Measurements from ENCODE around the gene LRRC49. TPM values are rescaled to one million over a fixed set of nuclear protein-coding genes. Genes with fewer than 3 reads are reported as not detected.

Gene LRRC49
- total RNA-seq, 1 experiment from 2014 or later, result not detected

DNA sequence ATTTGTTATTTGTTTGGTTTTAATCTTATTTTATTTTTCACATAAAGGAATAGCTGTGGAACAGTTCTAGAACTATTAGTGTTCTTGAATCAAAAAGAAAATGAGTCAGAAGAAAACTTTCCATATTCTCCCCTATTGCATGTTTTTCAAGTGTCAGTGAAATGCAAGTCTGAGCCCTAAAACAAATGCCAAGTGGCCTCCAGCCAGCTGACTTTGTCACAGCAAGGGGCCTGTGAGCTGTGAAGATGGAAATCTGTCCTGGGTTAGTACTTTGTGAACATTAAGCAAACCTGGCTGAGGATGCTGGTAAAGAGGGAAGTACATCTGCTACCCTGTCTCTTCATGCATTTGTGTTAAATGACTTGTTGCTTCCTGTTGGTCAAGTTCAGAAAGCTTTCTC, 14.2 kb downstream of the LRRC49 start:
- Histone ChIP-seq H3K4me3 (ENCODE audit: low read length) (no peak overlapping the region), H3K27ac (ENCODE audit: low read length) (no peak overlapping the region), H3K9me3 (ENCODE audit: low read length) (peaks cover 7% of the 10 kb centered on the region), H3K4me1 (ENCODE audit: low read length) (no peaks in the 10 kb centered on the region), H3K9ac (ENCODE audit: low read length) (no peak overlapping the region), H3K4me2 (ENCODE audit: low read depth, low read length, poor library complexity, severe bottlenecking) (no peak overlapping the region), H3K27me3 (ENCODE audit: low read length) (peaks cover 5% of the 10 kb centered on the region), H3K36me3 (ENCODE audit: insufficient read depth, low read length) (no peaks in the 10 kb centered on the region), H2AFZ (ENCODE audit: low read length) (no peak overlapping the region), H3K79me2 (ENCODE audit: low read length) (no peaks in the 10 kb centered on the region), H4K20me1 (ENCODE audit: insufficient read depth, low read depth, low read length) (no peaks in the 10 kb centered on the region), H3K9me2 (replicated peaks; ENCODE audit: insufficient read depth, low read length) (no peaks in the 10 kb centered on the region)
- no peak for DNase-seq

DNA sequence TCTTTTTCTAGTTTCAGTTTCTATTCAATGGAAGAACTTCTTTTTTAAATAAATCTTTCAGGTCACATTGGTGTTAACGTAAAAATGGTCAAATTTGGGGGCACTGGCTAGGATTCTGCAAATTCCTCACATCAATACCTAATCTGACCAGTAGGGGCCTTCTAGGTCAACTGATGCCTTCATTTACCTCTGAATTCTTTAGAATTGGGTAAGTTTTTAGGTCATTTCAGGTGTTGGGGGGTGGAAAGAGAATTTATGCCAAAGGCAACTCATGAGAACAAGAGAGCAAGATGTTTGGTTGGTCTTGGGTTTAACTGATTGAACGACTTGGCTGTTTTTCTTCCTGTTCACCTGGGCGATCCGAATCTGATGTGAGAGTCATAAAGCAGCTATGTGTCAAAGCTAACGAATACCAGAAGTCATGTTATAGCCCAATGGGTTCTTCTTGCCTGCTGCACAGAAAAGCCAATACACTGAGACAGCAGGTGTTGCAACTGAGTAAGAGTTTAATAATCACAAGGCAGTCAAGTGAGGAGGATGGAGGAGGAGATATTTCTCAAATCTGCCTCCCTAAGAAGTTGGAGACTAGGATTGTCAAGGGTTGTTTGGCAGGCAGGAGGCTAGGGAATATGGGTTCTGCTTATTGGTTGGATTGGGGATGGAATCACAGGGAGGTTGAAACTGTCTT, 15.3 kb downstream of the LRRC49 start:
- H3K27me3 ChIP-seq (ENCODE audit: low read length), result peaks cover 5% of the 10 kb centered on the region
- H3K4me3 ChIP-seq (ENCODE audit: low read length), result no peak overlapping the region
- no peaks in the 10 kb centered on the region for H3K9me2 ChIP-seq (replicated peaks; ENCODE audit: insufficient read depth, low read length)
- no peak overlapping the region for H2AFZ ChIP-seq (ENCODE audit: low read length)
- no peaks in the 10 kb centered on the region for H3K4me1 ChIP-seq (ENCODE audit: low read length)
- H4K20me1 ChIP-seq (ENCODE audit: insufficient read depth, low read depth, low read length), result no peaks in the 10 kb centered on the region
- H3K79me2 ChIP-seq (ENCODE audit: low read length), result no peaks in the 10 kb centered on the region
- peaks cover 7% of the 10 kb centered on the region for H3K9me3 ChIP-seq (ENCODE audit: low read length)
- no peaks in the 10 kb centered on the region for H3K36me3 ChIP-seq (ENCODE audit: insufficient read depth, low read length)
- no peak overlapping the region for H3K4me2 ChIP-seq (ENCODE audit: low read depth, low read length, poor library complexity, severe bottlenecking)
- no peak overlapping the region for H3K9ac ChIP-seq (ENCODE audit: low read length)
- DNase-seq, result no peak
- no peak overlapping the region for H3K27ac ChIP-seq (ENCODE audit: low read length)

DNA sequence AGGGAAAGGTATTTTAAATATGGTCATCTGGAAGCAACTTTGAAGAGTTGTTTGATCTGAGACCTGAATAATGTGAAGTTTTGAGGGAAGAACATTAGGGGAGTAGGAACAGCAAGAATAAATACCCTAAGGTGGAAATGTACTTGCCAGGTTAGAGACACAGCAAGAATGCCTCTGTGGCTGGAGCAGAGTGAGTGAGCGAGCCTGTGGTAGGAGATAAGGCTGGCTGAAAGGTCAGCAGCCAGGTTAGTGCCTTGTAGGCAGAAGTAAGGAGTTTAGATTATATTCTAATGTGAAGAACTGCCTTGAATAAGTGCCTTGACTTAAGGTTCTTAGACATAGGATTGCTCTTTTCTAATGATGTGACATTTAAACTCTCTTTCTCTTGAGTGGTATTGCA, 18.3 kb downstream of the LRRC49 start:
- H4K20me1 ChIP-seq (ENCODE audit: insufficient read depth, low read depth, low read length), result no peaks in the 10 kb centered on the region
- no peak overlapping the region for H3K4me3 ChIP-seq (ENCODE audit: low read length)
- no peak for DNase-seq
- no peaks in the 10 kb centered on the region for H3K4me1 ChIP-seq (ENCODE audit: low read length)
- no peak overlapping the region for H3K9ac ChIP-seq (ENCODE audit: low read length)
- no peaks in the 10 kb centered on the region for H3K36me3 ChIP-seq (ENCODE audit: insufficient read depth, low read length)
- no peaks in the 10 kb centered on the region for H3K9me2 ChIP-seq (replicated peaks; ENCODE audit: insufficient read depth, low read length)
- no peak overlapping the region for H3K27ac ChIP-seq (ENCODE audit: low read length)
- no peak overlapping the region for H3K4me2 ChIP-seq (ENCODE audit: low read depth, low read length, poor library complexity, severe bottlenecking)
- peaks cover 7% of the 10 kb centered on the region for H3K9me3 ChIP-seq (ENCODE audit: low read length)
- H2AFZ ChIP-seq (ENCODE audit: low read length), result no peak overlapping the region
- H3K79me2 ChIP-seq (ENCODE audit: low read length), result no peaks in the 10 kb centered on the region
- H3K27me3 ChIP-seq (ENCODE audit: low read length), result peaks cover 5% of the 10 kb centered on the region

DNA sequence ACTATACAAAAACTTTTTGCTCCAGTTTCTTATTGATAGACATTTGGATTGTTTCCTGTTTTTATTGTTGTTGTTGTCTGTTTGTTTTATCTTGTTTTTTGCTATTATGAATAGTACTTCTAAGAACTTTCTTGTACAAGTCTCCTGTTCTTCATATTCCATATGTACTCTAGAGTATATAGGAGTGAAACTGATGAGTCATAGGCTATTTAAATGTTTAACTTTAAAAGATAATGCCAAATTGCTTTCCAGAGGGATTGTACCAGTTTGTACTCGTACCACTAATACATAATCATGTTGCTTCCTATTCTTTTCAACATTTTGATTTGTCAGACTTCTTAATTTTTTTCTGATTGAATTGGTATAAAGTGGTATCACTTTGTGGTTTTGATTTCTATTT, 19.6 kb downstream of the LRRC49 start:
- peaks cover 5% of the 10 kb centered on the region for H3K27me3 ChIP-seq (ENCODE audit: low read length)
- H4K20me1 ChIP-seq (ENCODE audit: insufficient read depth, low read depth, low read length), result no peaks in the 10 kb centered on the region
- H3K9me2 ChIP-seq (replicated peaks; ENCODE audit: insufficient read depth, low read length), result no peaks in the 10 kb centered on the region
- H3K4me2 ChIP-seq (ENCODE audit: low read depth, low read length, poor library complexity, severe bottlenecking), result no peak overlapping the region
- H3K4me1 ChIP-seq (ENCODE audit: low read length), result no peaks in the 10 kb centered on the region
- no peak overlapping the region for H3K4me3 ChIP-seq (ENCODE audit: low read length)
- DNase-seq, result no peak
- no peaks in the 10 kb centered on the region for H3K79me2 ChIP-seq (ENCODE audit: low read length)
- peaks cover 7% of the 10 kb centered on the region for H3K9me3 ChIP-seq (ENCODE audit: low read length)
- H3K36me3 ChIP-seq (ENCODE audit: insufficient read depth, low read length), result no peaks in the 10 kb centered on the region
- H3K27ac ChIP-seq (ENCODE audit: low read length), result no peak overlapping the region
- no peak overlapping the region for H3K9ac ChIP-seq (ENCODE audit: low read length)
- no peak overlapping the region for H2AFZ ChIP-seq (ENCODE audit: low read length)

DNA sequence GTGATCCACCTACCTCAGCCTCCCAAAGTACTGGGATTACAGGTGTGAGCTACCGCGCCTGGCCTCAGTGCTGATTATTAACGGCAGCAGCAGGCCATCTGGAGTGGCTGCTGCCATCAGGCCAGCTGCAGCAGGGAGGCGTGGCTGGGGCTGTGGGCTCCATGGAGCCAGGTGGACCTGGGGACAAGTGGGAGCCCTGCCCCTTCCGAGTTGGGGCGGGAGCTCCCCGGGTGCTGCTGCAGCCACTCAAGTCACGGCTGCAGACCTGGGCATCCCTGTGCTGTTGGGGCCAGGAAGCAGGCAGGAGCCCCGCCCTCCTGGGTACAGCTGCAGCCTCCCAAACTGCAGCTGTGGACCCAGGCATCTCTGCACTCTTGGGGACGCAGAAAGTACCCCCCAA, 23.9 kb downstream of the LRRC49 start:
- Histone ChIP-seq H4K20me1 (ENCODE audit: insufficient read depth, low read depth, low read length) (no peaks in the 10 kb centered on the region), H3K79me2 (ENCODE audit: low read length) (no peaks in the 10 kb centered on the region), H3K9me2 (replicated peaks; ENCODE audit: insufficient read depth, low read length) (no peaks in the 10 kb centered on the region), H3K4me3 (ENCODE audit: low read length) (no peak overlapping the region), H3K36me3 (ENCODE audit: insufficient read depth, low read length) (no peaks in the 10 kb centered on the region), H3K9ac (ENCODE audit: low read length) (no peak overlapping the region), H3K4me1 (ENCODE audit: low read length) (no peaks in the 10 kb centered on the region), H3K4me2 (ENCODE audit: low read depth, low read length, poor library complexity, severe bottlenecking) (no peak overlapping the region), H3K27me3 (ENCODE audit: low read length) (no peaks in the 10 kb centered on the region), H3K27ac (ENCODE audit: low read length) (no peak overlapping the region), H3K9me3 (ENCODE audit: low read length) (no peaks in the 10 kb centered on the region), H2AFZ (ENCODE audit: low read length) (no peak overlapping the region)
- DNase-seq, result no peak

DNA sequence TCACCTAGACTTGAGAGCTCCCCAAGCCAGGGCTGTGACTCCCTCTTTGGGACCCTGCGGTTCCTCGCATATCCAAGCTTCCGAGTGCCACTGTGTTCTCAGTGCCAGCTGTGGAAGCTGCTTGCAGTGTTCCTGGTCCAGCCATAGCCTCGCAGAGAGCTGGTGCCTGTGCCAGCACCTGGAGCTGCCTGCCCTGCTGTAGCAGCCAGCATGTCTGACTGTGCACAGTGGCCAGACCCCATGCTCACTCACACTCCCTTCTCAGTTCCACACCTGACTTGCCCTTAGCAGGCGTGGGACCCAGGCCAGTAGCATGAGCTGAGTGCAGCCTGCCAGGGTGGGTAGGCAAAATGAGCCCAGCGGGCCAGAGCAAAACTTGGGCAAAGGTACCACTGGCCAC, 25.3 kb downstream of the LRRC49 start:
- H3K9me3 ChIP-seq (ENCODE audit: low read length), result no peaks in the 10 kb centered on the region
- H3K36me3 ChIP-seq (ENCODE audit: insufficient read depth, low read length), result no peaks in the 10 kb centered on the region
- no peak overlapping the region for H3K4me2 ChIP-seq (ENCODE audit: low read depth, low read length, poor library complexity, severe bottlenecking)
- no peak overlapping the region for H2AFZ ChIP-seq (ENCODE audit: low read length)
- no peak overlapping the region for H3K9ac ChIP-seq (ENCODE audit: low read length)
- no peaks in the 10 kb centered on the region for H3K4me1 ChIP-seq (ENCODE audit: low read length)
- H3K27ac ChIP-seq (ENCODE audit: low read length), result no peak overlapping the region
- no peak for DNase-seq
- H3K4me3 ChIP-seq (ENCODE audit: low read length), result no peak overlapping the region
- no peaks in the 10 kb centered on the region for H3K27me3 ChIP-seq (ENCODE audit: low read length)
- H3K9me2 ChIP-seq (replicated peaks; ENCODE audit: insufficient read depth, low read length), result no peaks in the 10 kb centered on the region
- H3K79me2 ChIP-seq (ENCODE audit: low read length), result no peaks in the 10 kb centered on the region
- H4K20me1 ChIP-seq (ENCODE audit: insufficient read depth, low read depth, low read length), result no peaks in the 10 kb centered on the region

DNA sequence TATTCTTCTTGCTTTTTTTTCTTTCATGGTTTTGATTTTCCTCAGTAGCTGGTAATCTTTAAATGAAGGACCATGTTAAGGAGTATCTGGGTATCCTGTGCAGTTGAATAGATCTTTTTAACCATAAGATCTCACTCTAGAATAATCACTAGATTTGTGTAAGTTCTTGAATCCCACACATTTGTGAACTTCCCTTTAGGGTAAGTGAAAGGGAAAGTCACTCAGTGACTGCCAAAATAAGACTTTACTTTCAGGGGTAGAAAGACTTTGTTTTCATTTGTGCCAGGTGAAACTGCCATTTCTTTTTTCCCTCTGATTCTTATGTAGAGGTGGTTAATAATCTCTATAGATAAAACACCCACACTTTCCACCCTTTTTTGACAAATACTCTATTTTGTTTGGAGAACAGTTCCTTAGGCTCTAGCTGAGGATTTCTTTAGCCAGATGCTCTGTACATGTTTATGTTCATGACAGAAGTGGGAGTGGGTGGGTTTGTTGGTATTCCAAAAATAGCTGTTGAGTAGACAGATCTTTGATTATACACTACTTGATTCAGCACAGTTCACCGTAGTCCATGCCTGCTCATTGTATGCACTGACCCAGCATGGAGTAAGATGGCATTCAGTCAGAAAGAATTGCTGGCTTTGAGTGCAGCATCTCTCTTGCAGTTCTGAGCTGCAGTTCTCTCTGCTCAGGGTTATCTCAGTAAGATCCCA, 28.5 kb downstream of the LRRC49 start:
- H3K27ac ChIP-seq (ENCODE audit: low read length), result no peak overlapping the region
- H3K27me3 ChIP-seq (ENCODE audit: low read length), result no peaks in the 10 kb centered on the region
- no peak overlapping the region for H2AFZ ChIP-seq (ENCODE audit: low read length)
- no peaks in the 10 kb centered on the region for H3K4me1 ChIP-seq (ENCODE audit: low read length)
- no peaks in the 10 kb centered on the region for H3K9me3 ChIP-seq (ENCODE audit: low read length)
- H3K9ac ChIP-seq (ENCODE audit: low read length), result no peak overlapping the region
- no peaks in the 10 kb centered on the region for H3K79me2 ChIP-seq (ENCODE audit: low read length)
- no peaks in the 10 kb centered on the region for H4K20me1 ChIP-seq (ENCODE audit: insufficient read depth, low read depth, low read length)
- no peaks in the 10 kb centered on the region for H3K9me2 ChIP-seq (replicated peaks; ENCODE audit: insufficient read depth, low read length)
- H3K4me3 ChIP-seq (ENCODE audit: low read length), result no peak overlapping the region
- no peak for DNase-seq
- no peaks in the 10 kb centered on the region for H3K36me3 ChIP-seq (ENCODE audit: insufficient read depth, low read length)
- no peak overlapping the region for H3K4me2 ChIP-seq (ENCODE audit: low read depth, low read length, poor library complexity, severe bottlenecking)

DNA sequence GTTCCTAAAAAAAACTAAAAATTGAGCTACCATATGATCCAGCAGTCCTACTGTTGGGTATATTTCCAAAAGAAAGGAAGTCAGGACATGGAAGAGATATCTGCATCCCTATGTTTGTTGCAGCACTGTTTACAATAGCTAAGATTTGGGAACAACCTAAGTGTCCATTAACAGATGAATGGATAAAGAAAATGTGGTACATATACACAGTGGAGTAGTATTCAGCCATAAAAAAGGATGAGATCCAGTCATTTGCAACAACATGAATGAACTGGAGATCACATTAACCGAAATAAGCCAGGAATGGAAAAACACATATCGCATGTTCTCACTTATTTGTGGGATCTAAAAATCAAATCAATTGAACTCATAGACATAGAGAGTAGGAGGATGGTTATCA, 29.5 kb downstream of the LRRC49 start:
- H3K36me3 ChIP-seq (ENCODE audit: insufficient read depth, low read length), result no peaks in the 10 kb centered on the region
- no peak overlapping the region for H3K27ac ChIP-seq (ENCODE audit: low read length)
- no peaks in the 10 kb centered on the region for H3K9me2 ChIP-seq (replicated peaks; ENCODE audit: insufficient read depth, low read length)
- no peak for DNase-seq
- no peaks in the 10 kb centered on the region for H3K27me3 ChIP-seq (ENCODE audit: low read length)
- H3K9ac ChIP-seq (ENCODE audit: low read length), result no peak overlapping the region
- H3K4me2 ChIP-seq (ENCODE audit: low read depth, low read length, poor library complexity, severe bottlenecking), result no peak overlapping the region
- H4K20me1 ChIP-seq (ENCODE audit: insufficient read depth, low read depth, low read length), result no peaks in the 10 kb centered on the region
- no peaks in the 10 kb centered on the region for H3K9me3 ChIP-seq (ENCODE audit: low read length)
- H2AFZ ChIP-seq (ENCODE audit: low read length), result no peak overlapping the region
- H3K79me2 ChIP-seq (ENCODE audit: low read length), result no peaks in the 10 kb centered on the region
- H3K4me1 ChIP-seq (ENCODE audit: low read length), result no peaks in the 10 kb centered on the region
- H3K4me3 ChIP-seq (ENCODE audit: low read length), result no peak overlapping the region
